DOHH2 (cell line): ENCODE data around the gene NFAT5.

Experiments used
- CTCF ChIP-seq: fragments of 200-600 bp; sonication (generic); IDR thresholded peaks from one replicate; pipeline ENCODE4 v1.5.1; 2014; ENCODE audit warnings: antibody characterized with exemption, mild to moderate bottlenecking, low read depth, low read length; ENCODE audit not compliant: poor library complexity, severe bottlenecking
- EZH2phosphoT487 ChIP-seq: fragments of 200-600 bp; sonication (generic); IDR thresholded peaks from 2 replicates; pipeline ENCODE4 v1.6.1; 2017; ENCODE audit warnings: borderline replicate concordance, mild to moderate bottlenecking, antibody characterized with exemption, low read length, moderate library complexity, mixed read lengths

DNA sequence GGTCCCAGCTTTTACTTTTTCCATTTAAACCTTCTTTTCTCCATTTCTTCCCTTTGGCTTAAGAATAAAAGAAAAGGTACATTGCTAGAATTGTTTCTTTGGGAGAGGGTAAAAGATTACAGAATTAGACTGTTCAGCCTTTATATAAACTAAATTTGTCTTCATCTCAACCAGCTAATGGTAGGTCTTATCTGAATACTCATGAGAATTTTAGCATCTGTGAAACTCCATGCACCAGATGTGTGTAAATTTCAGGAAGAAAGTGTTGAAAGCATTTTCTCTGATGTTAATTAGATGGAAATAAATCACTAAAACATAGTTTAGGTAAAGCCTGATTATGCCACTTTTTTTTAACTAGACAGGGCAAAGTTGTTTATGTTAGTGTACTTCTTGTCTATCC lies 135.7 kb downstream of the NFAT5 start:
- TF ChIP-seq CTCF (no peak), EZH2phosphoT487 (no peak)
